Measurements from ENCODE around the gene CNTRL.
"Not testable (repeated sequence)": the region's sequence is repeated elsewhere in the genome, so short reads cannot be mapped to it uniquely, and the experiment has no call there.

DNA sequence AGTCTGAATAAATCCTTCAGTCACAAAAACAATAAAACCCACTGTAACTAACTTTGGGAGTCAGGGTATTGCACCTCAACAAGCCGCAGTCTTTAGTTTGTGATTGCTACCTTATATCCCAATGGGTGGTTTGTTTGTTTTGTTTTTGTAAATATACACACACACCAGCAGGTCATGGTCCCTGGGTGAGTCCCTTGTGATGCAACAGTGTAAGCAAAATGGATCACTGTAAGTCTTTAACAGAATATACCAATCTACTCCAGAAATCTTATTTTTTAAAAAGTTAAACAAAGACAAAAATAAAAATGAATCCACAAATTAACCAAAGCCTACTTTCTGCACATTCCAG is 104.6 kb downstream of the CNTRL start:
- TF ChIP-seq, protein P1, sequence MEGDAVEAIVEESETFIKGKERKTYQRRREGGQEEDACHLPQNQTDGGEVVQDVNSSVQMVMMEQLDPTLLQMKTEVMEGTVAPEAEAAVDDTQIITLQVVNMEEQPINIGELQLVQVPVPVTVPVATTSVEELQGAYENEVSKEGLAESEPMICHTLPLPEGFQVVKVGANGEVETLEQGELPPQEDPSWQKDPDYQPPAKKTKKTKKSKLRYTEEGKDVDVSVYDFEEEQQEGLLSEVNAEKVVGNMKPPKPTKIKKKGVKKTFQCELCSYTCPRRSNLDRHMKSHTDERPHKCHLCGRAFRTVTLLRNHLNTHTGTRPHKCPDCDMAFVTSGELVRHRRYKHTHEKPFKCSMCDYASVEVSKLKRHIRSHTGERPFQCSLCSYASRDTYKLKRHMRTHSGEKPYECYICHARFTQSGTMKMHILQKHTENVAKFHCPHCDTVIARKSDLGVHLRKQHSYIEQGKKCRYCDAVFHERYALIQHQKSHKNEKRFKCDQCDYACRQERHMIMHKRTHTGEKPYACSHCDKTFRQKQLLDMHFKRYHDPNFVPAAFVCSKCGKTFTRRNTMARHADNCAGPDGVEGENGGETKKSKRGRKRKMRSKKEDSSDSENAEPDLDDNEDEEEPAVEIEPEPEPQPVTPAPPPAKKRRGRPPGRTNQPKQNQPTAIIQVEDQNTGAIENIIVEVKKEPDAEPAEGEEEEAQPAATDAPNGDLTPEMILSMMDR (IDR thresholded peaks at IDR 0.05; ENCODE audit: low read depth, low read length, poor library complexity, severe bottlenecking) = not testable (repeated sequence)
- not testable (repeated sequence) for TF ChIP-seq EZH2phosphoT487 (IDR thresholded peaks at IDR 0.05; ENCODE audit: borderline replicate concordance, low read length)
